GM12878 (cell line): Measurements from ENCODE around the gene ADARB1. TPM values are rescaled to one million over a fixed set of nuclear protein-coding genes. Genes with fewer than 3 reads are reported as not detected.

Experiments used
- ATAC-seq: fragments of 200-7000 bp; cut with Tn5 transposase; 3 replicates; pipeline ENCODE4 v1.9.1; 2020; ENCODE audit warnings: mild to moderate bottlenecking, moderate library complexity
- BruUV-seq: library from RNA; stranded (reverse); fragments of 400-500 nt; replicated peaks from 2 replicates; lab custom pipeline; 2021; lab: Mats Ljungman, UMichigan
- CTCF ChIA-PET: fragments of 300-600 bp; sonication (Branson Sonifier 250); formaldehyde crosslinking; extraction: SDS; loops from one replicate; lab custom pipeline; 2021; ENCODE audit warnings: inconsistent platforms; lab: Yijun Ruan, JAX
- POLR2A ChIA-PET: fragments of 350-600 bp; formaldehyde crosslinking; extraction: SDS; loops from one replicate; lab custom pipeline; 2021; ENCODE audit warnings: inconsistent platforms; lab: Charles Lee
- RAD21 ChIA-PET: fragments of 300-600 bp; sonication (Branson Sonifier 250); formaldehyde crosslinking; loops from one replicate; lab custom pipeline; 2023; ENCODE audit warnings: antibody characterized with exemption; ENCODE audit not compliant: unreplicated experiment; lab: Charles Lee
- SMC1A ChIA-PET: fragments of 300-600 bp; sonication (Branson Sonifier 250); formaldehyde crosslinking; loops from one replicate; lab custom pipeline; 2023; ENCODE audit not compliant: unreplicated experiment, uncharacterized antibody; lab: Charles Lee
- DNase-seq: peaks from one replicate; pipeline ENCODE4 v3.0.0-alpha.2; 2011; ENCODE audit warnings: low read depth, low spot score
- FAIRE-seq: peaks from 3 replicates; lab custom pipeline; 2011; peaks lifted over from hg19 to GRCh38; lab: Jason Lieb, UNC
- H2AFZ ChIP-seq: 2 replicates; pipeline ENCODE4 v1.6.0; 2011; ENCODE audit warnings: low read depth, low read length, control low read depth; ENCODE audit not compliant: control insufficient read depth
- H3K27ac ChIP-seq: 2 replicates; pipeline ENCODE4 v1.5.1; 2011; ENCODE audit warnings: control low read depth; ENCODE audit not compliant: control insufficient read depth, insufficient read depth
- H3K27me3 ChIP-seq, 2 experiments: replicated peaks in 1 of 2; 2 replicates each; pipeline versions ENCODE4 v1.6.0 to v1.6.1; 2011; ENCODE audit warnings: low read length in 1 of 2; ENCODE audit not compliant: control insufficient read depth in 2 of 2, insufficient read depth in 2 of 2
- H3K36me3 ChIP-seq, 2 experiments: 2 replicates each; pipeline ENCODE4 v1.5.1; 2011; ENCODE audit warnings: low read length in 1 of 2; ENCODE audit not compliant: control insufficient read depth in 2 of 2, insufficient read depth in 2 of 2
- H3K4me1 ChIP-seq: 2 replicates; pipeline ENCODE4 v1.6.1; 2011; ENCODE audit warnings: mild to moderate bottlenecking, low read length, moderate library complexity, mixed read lengths; ENCODE audit not compliant: control insufficient read depth, insufficient read depth
- H3K4me2 ChIP-seq: 2 replicates; pipeline ENCODE4 v1.6.0; 2011; ENCODE audit warnings: control low read depth; ENCODE audit not compliant: control insufficient read depth, insufficient read depth
- H3K4me3 ChIP-seq: fragments of 200-600 bp; sonication (generic); 2 replicates; pipeline ENCODE4 v1.5.1; 2016
- H3K79me2 ChIP-seq: 2 replicates; pipeline ENCODE4 v1.6.0; 2011; ENCODE audit warnings: low read length; ENCODE audit not compliant: control insufficient read depth, insufficient read depth
- H3K9ac ChIP-seq: 2 replicates; pipeline ENCODE4 v1.8.0; 2011; ENCODE audit warnings: low read length, control low read depth, mixed read lengths; ENCODE audit not compliant: control insufficient read depth, insufficient read depth
- H3K9me3 ChIP-seq: replicated peaks from 3 replicates; pipeline ENCODE4 v1.5.1; 2011; ENCODE audit warnings: mild to moderate bottlenecking, low read length; ENCODE audit not compliant: control insufficient read depth, insufficient read depth
- H4K20me1 ChIP-seq: 2 replicates; pipeline ENCODE4 v1.6.0; 2011; ENCODE audit not compliant: control insufficient read depth, insufficient read depth
- BACH1 ChIP-seq: fragments of 450-650 bp; IDR thresholded peaks from 2 replicates; pipeline ENCODE4 v1.6.1; 2017; ENCODE audit warnings: mild to moderate bottlenecking, borderline replicate concordance
- BCLAF1 ChIP-seq: fragments of 450-650 bp; IDR thresholded peaks from 2 replicates; pipeline ENCODE4 v1.6.1; 2017; ENCODE audit warnings: antibody characterized with exemption, mild to moderate bottlenecking, moderate library complexity
- ESRRA ChIP-seq: IDR thresholded peaks from 2 replicates; pipeline ENCODE4 v1.6.1; 2012; ENCODE audit warnings: mild to moderate bottlenecking, low read length, improper control_type of control experiment
- HDGF ChIP-seq: fragments of 450-650 bp; IDR thresholded peaks from 2 replicates; pipeline ENCODE4 v1.6.1; 2016; ENCODE audit warnings: antibody characterized with exemption
- IKZF2 ChIP-seq, 2 experiments: fragments of 450-650 bp; IDR thresholded peaks; 2 replicates each; pipeline ENCODE4 v1.6.1; 2017; ENCODE audit warnings: mild to moderate bottlenecking in 2 of 2, moderate library complexity in 2 of 2
- KAT2A ChIP-seq: conservative IDR thresholded peaks from 2 replicates; pipeline ENCODE4 v1.6.1; 2011; ENCODE audit warnings: low read depth, low read length; ENCODE audit not compliant: control insufficient read depth
- MEF2A ChIP-seq: IDR thresholded peaks from 2 replicates; pipeline ENCODE4 v1.6.1; 2011; ENCODE audit warnings: low read depth, mild to moderate bottlenecking, low read length, moderate library complexity; ENCODE audit not compliant: insufficient read depth
- MTA3 ChIP-seq: IDR thresholded peaks from 2 replicates; pipeline ENCODE4 v1.6.1; 2012; ENCODE audit warnings: low read length, inconsistent platforms, borderline replicate concordance
- NBN ChIP-seq: fragments of 450-650 bp; IDR thresholded peaks from 2 replicates; pipeline ENCODE4 v1.6.1; 2016
- NFYB ChIP-seq: IDR thresholded peaks from 2 replicates; pipeline ENCODE4 v1.6.1; 2011; ENCODE audit warnings: low read depth, mild to moderate bottlenecking, low read length, improper control_type of control experiment, moderate library complexity; ENCODE audit not compliant: insufficient read depth
- TCF3 ChIP-seq: IDR thresholded peaks from 2 replicates; pipeline ENCODE4 v1.6.1; 2012; ENCODE audit warnings: low read depth, mild to moderate bottlenecking, low read length, borderline replicate concordance; ENCODE audit not compliant: insufficient read depth
- TCF7 ChIP-seq: IDR thresholded peaks from 2 replicates; pipeline ENCODE4 v1.6.1; 2014; ENCODE audit warnings: antibody characterized with exemption, borderline replicate concordance
- ZBTB33 ChIP-seq: fragments of 450-650 bp; IDR thresholded peaks from 2 replicates; pipeline ENCODE4 v1.6.1; 2017; ENCODE audit warnings: mild to moderate bottlenecking
- ZNF687 ChIP-seq: fragments of 450-650 bp; IDR thresholded peaks from 2 replicates; pipeline ENCODE4 v1.6.1; 2017; ENCODE audit warnings: mild to moderate bottlenecking, moderate library complexity
- WGBS: methylation state at CpG from one replicate; pipeline ENCODE4 v1.1.6; 2016; ENCODE audit warnings: low lambda C conversion rate; ENCODE audit not compliant: insufficient replicate concordance, insufficient coverage; ENCODE audit errors: missing lambda C conversion rate; 5-methylcytosine and 5-hydroxymethylcytosine counted together
- in situ Hi-C: fragments of 300-500 bp; cut with MboI; formaldehyde crosslinking; loops from 9 replicates; pipeline ENCODE4 v1.14.3; 2018; ENCODE audit warnings: mixed read lengths
- intact Hi-C: fragments of 100-400 bp; cut with micrococcal nuclease; formaldehyde crosslinking; loops from one replicate; pipeline ENCODE4 v1.14.2; 2022; ENCODE audit not compliant: unreplicated experiment
- polyA plus RNA-seq, 11 experiments: library from polyadenylated mRNA; depleted of rRNA in 4 of 11; unstranded in 6 of 11; stranded (reverse) in 5 of 11; fragments of >200 nt; fragmentation: Nextera tagmentation in 4 of 11; fragmentation: Illumina TruSeq in 1 of 11; extraction: Ambion mirVana in 4 of 11; extraction: Trizol in 1 of 11; gene quantifications; 1 replicate in 1 of 11; 2 replicates in 10 of 11; pipeline versions ENCODE4 v1.2.1 to v1.2.3, GENCODE V29; 2011 to 2016; ENCODE audit warnings: inconsistent platforms in 2 of 11, missing spikeins in 2 of 11, low read depth in 1 of 11
- total RNA-seq, 4 experiments: library from RNA; depleted of rRNA in 3 of 4; stranded (reverse); fragments of >200 nt in 3 of 4; fragmentation: Illumina TruSeq in 1 of 4; extraction: Trizol in 1 of 4; gene quantifications; 2 replicates each; pipeline versions ENCODE4 v1.2.1 to v1.2.3, GENCODE V29; 2013 to 2021

ADARB1 gene
- total and polyA plus RNA-seq, 10 of the 15 experiments (the other 5 are each of a cell fraction or from before 2014, with no cell fraction given) = 5.7 to 61.7 (median 25.3) TPM

- WGBS = 28% methylated on average over 9 of the region's 9 CpGs
- ChIA-PET RAD21 (interaction anchor here (2.0 to 6.1 kb wide), 3 partner anchors 31 to 185 kb away, joined by 12 to 104 read pairs (median 40); no protein-coding TSS in a partner anchor), POLR2A (no interaction called here), CTCF (interaction anchor here (1.2 to 8.8 kb wide), 19 partner anchors 7 to 342 kb away, joined by 3 to 236 read pairs (median 18); partner anchors contain the start of genes POFUT2 and SLX9)
- intact Hi-C loops = loop anchor here (2.0 to 10.0 kb wide), 2 partner anchors 37 to 331 kb away; partner anchors contain the start of gene UBE2G2
- Histone ChIP-seq H3K27ac (no peak overlapping the region), H3K4me3 (no peak overlapping the region), H3K27me3 (peaks cover 0 to 2% of the 10 kb centered on the region in 2 experiments; a peak in 1 of 4 replicates), H3K9me3 (no peaks in the 10 kb centered on the region), H2AFZ (no peak overlapping the region), H3K36me3 (no peaks in the 10 kb centered on the region; a peak in 1 of 4 replicates), H3K9ac (no peak overlapping the region)
- DNase-seq = no peak
- FAIRE-seq = no peak
- BruUV-seq = no TSS peak
- no peak for TF ChIP-seq NBN
- no peak for TF ChIP-seq TCF3
- no peak for TF ChIP-seq BCLAF1
- TF ChIP-seq ZNF687 = no peak
- no peak for TF ChIP-seq ZBTB33
- TF ChIP-seq ESRRA = no peak
- no peak for TF ChIP-seq BACH1
- no peak for TF ChIP-seq MTA3
- TF ChIP-seq NFYB = no peak
- TF ChIP-seq MEF2A = no peak
- no peak for TF ChIP-seq TCF7
- no peak for TF ChIP-seq IKZF2 (IDR thresholded peaks at IDR 0.05)
- no peak for TF ChIP-seq KAT2A
- TF ChIP-seq HDGF = no peak
- TF ChIP-seq, all 136 proteins: peak for 0
- in situ Hi-C loops = loop anchor here (5.0 kb wide), 1 partner anchor 681 kb away; no protein-coding TSS in a partner anchor
- Histone ChIP-seq H3K4me1 (no peaks in the 10 kb centered on the region), H4K20me1 (no peaks in the 10 kb centered on the region), H3K79me2 (no peaks in the 10 kb centered on the region), H3K4me2 (no peak overlapping the region)
- SMC1A ChIA-PET = interaction anchor here (1.2 to 4.1 kb wide), 12 partner anchors 10 to 193 kb away, joined by 3 to 48 read pairs (median 10); no protein-coding TSS in a partner anchor
- ATAC-seq = no peak
Measured at GRCh38 chr21:45135868-45136267, 61.5 kb downstream of the ADARB1 start.
